ENCODE results near the gene MTG2.
"Not testable (repeated sequence)": the region's sequence is repeated elsewhere in the genome, so short reads cannot be mapped to it uniquely, and the experiment has no call there.

MTG2 gene

GRCh38 chr20:62146019-62146755 lies 36.6 kb upstream of the MTG2 start:
- DNase-seq = no peak

GRCh38 chr20:62147125-62147524 lies 35.7 kb upstream of the MTG2 start:
- no peak for DNase-seq

- DNase-seq = no peak
These were observed 35.3 kb upstream of the MTG2 start for GRCh38 chr20:62147528-62147927.

GRCh38 chr20:62148383-62148782 lies 34.4 kb upstream of the MTG2 start:
- not testable (repeated sequence) for DNase-seq

- DNase-seq = no peak
These were observed 33.9 kb upstream of the MTG2 start for GRCh38 chr20:62148908-62149314.

GRCh38 chr20:62149532-62150309 lies 33.1 kb upstream of the MTG2 start:
- DNase-seq = no peak

GRCh38 chr20:62150310-62150575 lies 32.6 kb upstream of the MTG2 start:
- no peak for DNase-seq

- DNase-seq = no peak
These were observed 31.6 kb upstream of the MTG2 start for GRCh38 chr20:62151225-62151624.

- no peak for DNase-seq
These were observed 30.9 kb upstream of the MTG2 start for GRCh38 chr20:62151835-62152364.

GRCh38 chr20:62155428-62156253 lies 27.2 kb upstream of the MTG2 start:
- DNase-seq = no peak

- no peak for DNase-seq
These were observed 26.6 kb upstream of the MTG2 start for GRCh38 chr20:62156254-62156556.

- peak; percentile 79 to 82 for DNase-seq
These were observed 26.0 kb upstream of the MTG2 start for GRCh38 chr20:62156592-62157386.

GRCh38 chr20:62157387-62158087 lies 25.3 kb upstream of the MTG2 start:
- no peak for DNase-seq

- no peak for DNase-seq
These were observed 24.8 kb upstream of the MTG2 start for GRCh38 chr20:62158088-62158400.

GRCh38 chr20:62158541-62158940 lies 24.3 kb upstream of the MTG2 start:
- DNase-seq = no peak

- no peak for DNase-seq
These were observed 23.8 kb upstream of the MTG2 start for GRCh38 chr20:62159052-62159451.

- DNase-seq = peak; percentile 79 to 86
These were observed 23.0 kb upstream of the MTG2 start for GRCh38 chr20:62159839-62160238.

- DNase-seq = no peak
These were observed 22.6 kb upstream of the MTG2 start for GRCh38 chr20:62160253-62160652.

- no peak for DNase-seq
These were observed 22.0 kb upstream of the MTG2 start for GRCh38 chr20:62160876-62161275.

- no peak for DNase-seq
These were observed 21.5 kb upstream of the MTG2 start for GRCh38 chr20:62161347-62161746.

GRCh38 chr20:62162765-62163484 lies 19.9 kb upstream of the MTG2 start:
- DNase-seq = no peak

- DNase-seq = no peak
These were observed 19.4 kb upstream of the MTG2 start for GRCh38 chr20:62163485-62163865.

Data from activated CD4-positive, alpha-beta T cell treated with anti-CD3 and anti-CD28 coated beads, Interleukin-2, amount 50 U/mL, for 48 hours (primary cell).